ENCODE data around the gene CIC. TPM values are rescaled to one million over a fixed set of nuclear protein-coding genes. Genes with fewer than 3 reads are reported as not detected.

CIC gene
- total and polyA plus RNA-seq, 9 of the 15 experiments (the other 6 are each of a cell fraction or from before 2014, with no cell fraction given) = 0.07 to 44.7 (median 8.6) TPM

- TF ChIP-seq ARID4B (CRISPR knock-in tag; IDR thresholded peaks at IDR 0.05) (peak; percentile 31), ZNF384 (IDR thresholded peaks at IDR 0.05; ENCODE audit: low read depth, low read length) (no peak), CREB5 (CRISPR knock-in tag; IDR thresholded peaks at IDR 0.05) (no peak), RBM22 (IDR thresholded peaks at IDR 0.05; ENCODE audit: low read depth, low read length, poor library complexity, severe bottlenecking) (no peak), NFIX (CRISPR knock-in tag; IDR thresholded peaks at IDR 0.05; ENCODE audit: low read depth) (no peak), TOE1 (IDR thresholded peaks at IDR 0.05; ENCODE audit: borderline replicate concordance) (no peak), TOE1 (CRISPR knock-in tag; IDR thresholded peaks at IDR 0.05; ENCODE audit: borderline replicate concordance, low read depth) (no peak), HMGXB4 (CRISPR knock-in tag; IDR thresholded peaks at IDR 0.05) (peak; percentile 37; the same call in 1 of the 2 replicates), MTA3 (IDR thresholded peaks at IDR 0.05; ENCODE audit: borderline replicate concordance) (no peak; the same call in 1 of the 2 replicates), STAG1 (CRISPR knock-in tag; IDR thresholded peaks at IDR 0.05; ENCODE audit: borderline replicate concordance) (no peak), ZBTB12 (CRISPR knock-in tag; IDR thresholded peaks at IDR 0.05) (peak; percentile 59; the same call in 1 of the 2 replicates), HMBOX1 (IDR thresholded peaks at IDR 0.05) (peak; percentile 26; the same call in 1 of the 2 replicates), SREBF2 (CRISPR knock-in tag; IDR thresholded peaks at IDR 0.05) (no peak), FOSL1 (tag; conservative IDR thresholded peaks at IDR 0.05) (0 out of 2 replicates have a peak, but pooled peaks have one; percentile 30), CXXC5 (CRISPR knock-in tag; IDR thresholded peaks at IDR 0.05) (peak; percentile 95), PPARD (CRISPR knock-in tag; IDR thresholded peaks at IDR 0.05) (no peak), HDAC1 (IDR thresholded peaks at IDR 0.05) (0 out of 4 replicates have a peak, but pooled peaks of 1 of the 2 experiments have one; percentile 5)
Observed at GRCh38 chr19:42244347-42245220, 24.5 kb upstream of the CIC start (continued).
